Amygdala (tissue), 56 donors: ENCODE results near the gene TCF4.

ENCODE experiments used
- DNase-seq, 56 donors: peaks; one replicate each; lab custom pipeline; 2025; lab: John Stamatoyannopoulos, UW

The TCF4 gene

GRCh38 chr18:55286257-55286825, 301.7 kb downstream of the TCF4 start:
- DNase-seq: no peak

DNA sequence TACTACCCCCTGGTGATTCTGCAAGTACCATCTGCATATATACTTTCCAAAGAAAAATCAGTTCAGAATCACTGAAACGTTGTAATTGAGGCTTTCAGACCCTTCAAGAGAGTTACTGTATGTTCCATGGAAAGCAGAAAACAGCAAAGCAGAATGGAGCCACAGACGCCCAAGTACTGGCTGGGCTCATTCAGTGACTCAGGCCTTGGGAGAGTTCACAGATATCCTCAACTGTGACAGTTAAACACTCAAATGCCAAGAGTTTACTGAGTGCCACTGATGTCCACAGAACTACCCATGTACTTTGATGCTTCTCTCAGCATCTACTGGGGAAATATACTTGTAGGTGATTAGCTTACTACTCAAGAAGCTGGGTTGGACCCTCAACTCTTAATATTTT, 303.4 kb downstream of the TCF4 start:
- no peak for DNase-seq

DNA sequence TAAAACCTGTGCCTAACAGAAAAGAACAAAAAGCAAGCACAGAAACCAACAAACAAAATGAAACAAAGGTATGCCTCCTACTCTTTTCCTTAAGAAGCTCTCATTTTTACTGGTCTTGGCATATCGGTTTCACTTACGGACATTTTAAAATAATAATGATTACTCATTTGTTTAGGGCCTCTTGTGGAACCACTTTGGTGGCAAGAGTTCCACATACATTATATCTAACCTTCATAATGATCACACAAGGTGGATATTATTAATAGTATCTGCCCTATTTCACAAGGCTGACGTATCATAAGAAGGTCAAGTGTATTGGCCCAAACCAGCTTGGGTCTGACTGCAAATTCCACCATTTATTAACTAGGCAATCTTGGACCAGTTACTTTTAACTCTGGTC, 304.7 kb downstream of the TCF4 start:
- no peak for DNase-seq

DNA sequence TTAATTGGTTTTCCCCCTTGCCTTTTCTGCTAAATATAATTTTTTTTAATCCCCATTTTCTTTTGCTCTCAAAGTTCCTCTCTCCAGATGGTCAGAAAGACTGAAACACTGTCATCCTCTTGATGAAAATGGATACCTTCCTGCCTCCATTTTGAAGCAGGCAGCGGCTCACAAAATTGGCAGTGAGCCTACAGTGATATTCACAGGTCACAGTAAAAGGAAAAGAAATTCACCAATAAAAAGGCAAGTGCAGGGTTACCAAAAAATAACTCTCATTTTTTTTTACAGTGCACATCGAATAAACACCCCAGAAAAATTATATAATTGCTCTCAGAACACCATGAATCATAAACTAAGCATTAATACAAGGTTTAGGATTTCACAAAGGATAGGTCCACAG, 307.5 kb downstream of the TCF4 start:
- DNase-seq: no peak

DNA sequence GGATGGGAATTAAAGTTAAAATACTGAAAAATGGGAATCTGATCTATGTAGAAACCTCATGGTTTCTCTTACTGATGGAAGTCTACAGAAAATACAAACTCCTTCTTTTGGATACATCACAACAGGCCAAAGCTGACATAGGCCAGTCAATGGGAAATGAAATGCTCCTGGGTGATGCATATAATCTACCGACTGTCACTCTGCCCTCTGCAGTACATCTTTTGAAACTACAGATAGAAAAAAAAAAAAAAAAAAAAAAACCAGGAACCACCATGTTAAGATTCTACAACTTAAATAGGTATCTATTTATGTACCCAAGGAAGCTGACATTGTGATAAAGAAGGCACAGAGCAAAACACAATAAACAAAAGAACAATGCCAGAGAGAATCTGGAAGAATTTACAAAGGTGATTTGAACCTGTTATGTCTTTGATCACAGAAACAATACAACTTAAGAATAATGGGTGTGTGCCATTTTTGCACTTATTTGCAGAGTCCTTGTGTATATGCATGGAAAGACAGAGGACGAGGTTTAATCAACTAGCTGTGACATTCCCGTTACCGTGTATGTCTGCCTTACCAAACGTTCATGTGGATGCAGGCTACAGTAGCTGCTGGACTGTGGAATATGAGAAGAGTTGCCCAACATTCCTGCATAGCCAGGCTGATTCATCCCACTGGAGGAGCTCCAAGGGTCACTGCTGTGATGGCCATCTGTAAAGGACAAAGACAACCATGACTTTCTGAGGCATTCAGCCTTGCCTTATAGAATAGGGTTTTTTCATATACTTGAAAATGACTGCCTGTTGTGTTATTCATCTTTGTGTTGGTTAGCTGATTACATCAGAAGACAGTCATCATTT, 312.7 kb downstream of the TCF4 start:
- DNase-seq: peak in 17 of 56 donors; percentile 12 to 55 (median 27)

DNA sequence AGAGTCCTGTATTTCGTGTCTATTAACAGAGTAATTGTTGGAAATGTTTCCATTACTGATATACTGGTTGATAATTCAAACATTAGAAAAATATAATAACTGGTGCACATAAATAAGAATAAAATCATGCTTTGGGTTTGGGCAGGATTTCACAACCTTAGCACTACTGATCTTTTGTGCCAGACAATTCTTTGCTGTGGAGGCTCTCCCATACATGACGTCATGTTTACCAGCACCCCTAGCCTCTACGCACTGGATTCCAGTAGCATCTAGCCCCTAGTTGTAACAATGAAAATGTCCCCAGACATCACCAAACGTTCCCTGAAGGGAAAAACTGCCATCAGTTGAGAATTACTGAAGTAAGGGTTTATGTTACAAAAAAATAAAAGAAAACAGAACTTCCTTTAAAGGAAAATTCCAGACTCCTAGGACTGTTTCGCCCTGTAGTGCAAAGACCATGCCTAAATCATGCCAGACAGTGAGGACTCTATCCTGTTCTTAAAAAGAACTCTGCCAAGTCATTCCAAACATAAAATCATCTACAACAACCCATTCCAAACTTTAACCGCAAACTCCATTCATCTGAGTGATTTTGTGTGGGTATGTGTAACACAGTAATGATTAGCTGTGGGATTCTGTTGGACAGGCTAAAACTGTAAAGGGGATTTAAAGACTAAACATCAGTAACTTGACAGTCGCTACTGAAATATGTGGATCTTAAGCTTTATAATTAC, 315.3 kb downstream of the TCF4 start:
- no peak for DNase-seq

GRCh38 chr18:55269622-55270021, 318.4 kb downstream of the TCF4 start:
- DNase-seq: no peak

- no peak for DNase-seq
Observed at GRCh38 chr18:55268628-55269275, 319.2 kb downstream of the TCF4 start.

DNA sequence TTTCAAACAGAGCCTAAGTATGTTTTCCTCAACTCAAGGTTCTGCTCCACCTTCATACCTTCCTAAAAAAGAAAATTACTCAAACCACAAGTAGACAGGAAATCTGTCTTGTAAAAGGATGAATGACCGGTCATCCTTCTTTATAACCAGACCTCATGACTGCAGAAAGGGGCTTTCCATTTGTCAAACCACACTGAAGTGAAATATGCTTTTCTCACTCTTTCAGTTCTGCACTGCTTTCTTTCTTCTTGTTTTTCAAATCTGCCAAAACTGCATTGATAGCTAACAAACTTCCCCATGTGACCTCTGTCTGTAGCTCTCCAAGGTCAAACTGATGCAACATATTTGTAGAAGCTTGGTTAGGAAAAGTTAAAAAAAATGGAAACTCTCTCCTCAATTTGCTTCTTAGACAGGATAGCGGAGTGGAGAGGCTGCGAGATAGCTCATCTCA, 319.8 kb downstream of the TCF4 start:
- DNase-seq: no peak

GRCh38 chr18:55266981-55267380, 321.0 kb downstream of the TCF4 start:
- no peak for DNase-seq

DNA sequence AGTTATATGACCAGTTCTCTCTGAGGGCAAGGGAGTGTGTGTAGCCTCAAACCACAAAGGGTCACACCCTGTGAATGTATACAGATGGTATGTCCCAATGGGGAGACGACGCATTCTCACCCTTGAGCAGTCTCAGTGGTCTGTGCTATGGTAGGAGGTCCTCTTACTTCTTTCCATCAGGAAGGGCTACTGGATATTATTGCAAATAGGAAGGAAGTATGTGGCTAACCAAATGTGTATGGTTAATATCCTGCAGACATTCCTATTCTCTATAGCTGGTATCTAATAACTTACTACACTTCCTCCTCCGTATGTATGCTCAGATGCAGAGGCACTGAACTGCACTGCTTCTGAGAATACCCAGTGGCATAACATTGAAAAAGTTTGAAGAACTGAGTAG, 322.0 kb downstream of the TCF4 start:
- DNase-seq: no peak

- DNase-seq: no peak
Observed at GRCh38 chr18:55265130-55265675, 322.8 kb downstream of the TCF4 start.

DNA sequence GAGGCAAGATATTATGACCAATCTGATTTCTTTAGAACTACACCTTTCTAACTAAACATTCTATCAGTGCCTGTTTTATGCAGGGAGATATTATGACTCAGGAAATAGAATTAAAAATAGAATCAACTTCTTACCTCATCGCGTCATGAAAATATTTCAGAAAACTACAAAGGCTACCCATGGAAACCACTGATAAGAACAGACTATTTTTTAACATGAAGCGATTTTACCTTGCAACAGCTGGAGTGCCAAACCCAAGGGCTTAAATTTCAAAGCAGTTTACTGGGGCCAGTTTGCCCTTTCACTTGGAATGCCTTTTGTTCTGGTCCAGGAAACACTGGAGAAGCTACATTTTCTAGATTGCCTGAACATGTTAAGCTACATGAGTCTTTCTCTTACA, 323.9 kb downstream of the TCF4 start:
- no peak for DNase-seq

GRCh38 chr18:55262021-55262560, 325.9 kb downstream of the TCF4 start:
- DNase-seq: no peak

DNA sequence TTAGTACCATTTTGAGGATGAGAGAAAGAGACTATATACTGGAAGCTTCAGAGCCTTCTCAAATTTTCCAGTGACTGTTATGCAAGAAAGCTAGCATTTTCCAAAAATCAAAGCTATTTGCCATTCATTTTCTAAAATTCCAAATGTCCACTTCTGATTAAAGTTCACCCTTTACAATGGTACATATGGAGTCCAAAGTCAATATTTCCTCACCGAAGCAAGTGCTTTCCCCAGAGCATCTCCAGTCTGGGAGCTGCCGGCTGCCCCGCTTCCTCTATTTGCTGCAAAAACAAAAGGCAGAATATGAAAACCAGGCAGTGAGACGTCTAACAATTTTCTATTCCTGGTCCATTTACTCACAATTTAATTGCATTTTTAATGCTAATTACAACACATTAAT, 326.7 kb downstream of the TCF4 start:
- DNase-seq: no peak

- no peak for DNase-seq
Observed at GRCh38 chr18:55258088-55258487, 329.9 kb downstream of the TCF4 start.

- no peak for DNase-seq
Observed at GRCh38 chr18:55256929-55257289, 331.1 kb downstream of the TCF4 start.

DNA sequence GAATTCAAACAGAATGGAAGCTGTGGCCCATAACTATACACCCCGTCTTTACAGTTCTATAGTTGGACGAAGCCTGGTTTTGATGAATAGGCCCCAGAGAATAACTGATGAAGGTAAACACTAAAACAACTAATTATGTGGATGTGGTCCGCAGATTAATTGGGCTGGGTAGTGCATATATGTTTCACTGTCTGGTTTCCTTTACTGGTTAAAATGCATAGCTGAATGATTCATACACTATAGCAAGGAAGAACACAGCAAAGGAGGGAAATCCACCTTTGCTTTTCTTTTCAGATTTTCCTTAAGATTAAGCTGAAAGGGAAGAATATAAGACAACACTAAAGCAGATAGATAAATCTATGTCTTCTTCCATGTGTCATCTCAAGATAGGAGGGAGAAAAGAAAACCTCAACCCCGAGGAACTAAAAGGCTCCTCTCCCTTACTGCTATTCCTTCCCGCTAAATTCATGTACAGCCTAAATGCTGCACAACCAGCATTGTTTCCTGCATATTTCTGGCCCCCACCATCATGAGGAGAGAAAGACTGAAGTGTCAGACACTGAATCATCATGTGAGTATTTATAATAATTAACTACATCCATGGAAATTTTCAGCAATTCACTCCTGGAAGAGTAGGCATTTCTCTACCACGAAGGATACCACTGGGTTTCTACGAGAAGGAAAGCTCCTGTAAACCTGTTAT, 331.6 kb downstream of the TCF4 start:
- DNase-seq: no peak

DNA sequence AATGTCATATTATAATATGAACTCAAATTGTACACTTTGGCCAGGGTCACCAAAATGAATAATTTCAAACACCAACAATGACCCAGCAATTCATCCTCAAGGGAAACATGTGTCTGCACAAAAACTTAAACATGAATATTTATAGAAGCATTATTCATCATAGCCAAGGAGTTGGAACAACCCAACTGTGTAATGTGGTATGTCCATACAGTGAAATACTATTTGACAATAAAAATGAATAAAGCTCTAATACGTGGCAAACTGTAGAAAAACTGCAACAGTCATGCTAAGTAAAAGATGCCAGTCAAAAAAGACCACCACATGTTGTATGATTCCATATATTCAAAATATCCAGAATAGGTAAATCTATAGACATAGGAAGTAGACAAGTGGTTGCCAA, 334.2 kb downstream of the TCF4 start:
- no peak for DNase-seq

- no peak for DNase-seq
Observed at GRCh38 chr18:55252901-55253300, 335.1 kb downstream of the TCF4 start.
